PC-9 (cell line): ENCODE data around the gene ANO2. TPM values are rescaled to one million over a fixed set of nuclear protein-coding genes. Genes with fewer than 3 reads are reported as not detected.

ENCODE experiments used
- BruUV-seq: library from RNA; stranded (reverse); fragments of 400-500 nt; replicated peaks from 2 replicates; lab custom pipeline; 2021; lab: Mats Ljungman, UMichigan
- CTCF ChIA-PET: fragments of 300-600 bp; sonication (Branson Sonifier 250); formaldehyde crosslinking; loops from one replicate; lab custom pipeline; 2022; ENCODE audit warnings: antibody characterized with exemption; lab: Charles Lee
- POLR2A ChIA-PET: fragments of 300-600 bp; sonication (Branson Sonifier 250); formaldehyde crosslinking; loops from one replicate; lab custom pipeline; 2022; ENCODE audit warnings: antibody characterized with exemption; ENCODE audit not compliant: unreplicated experiment; lab: Charles Lee
- DNase-seq, 2 experiments: peaks; one replicate each; pipeline versions ENCODE4 v3.0.0 to v3.0.0-alpha.2; 2015 to 2022; ENCODE audit warnings: mixed read lengths in 1 of 2
- H2AFZ ChIP-seq: fragments of 200-600 bp; sonication (generic); 2 replicates; pipeline ENCODE4 v1.8.1; 2017; ENCODE audit warnings: antibody characterized with exemption
- H3F3A ChIP-seq: fragments of 200-600 bp; sonication (generic); 2 replicates; pipeline ENCODE4 v1.8.1; 2017; ENCODE audit warnings: antibody characterized with exemption, mild to moderate bottlenecking, low read depth; ENCODE audit not compliant: insufficient read depth
- H3K27ac ChIP-seq: fragments of 200-600 bp; sonication (generic); 2 replicates; pipeline ENCODE4 v1.6.1; 2016; ENCODE audit warnings: mixed run types
- H3K27me3 ChIP-seq: fragments of 200-600 bp; sonication (generic); 2 replicates; pipeline ENCODE4 v1.6.1; 2016; ENCODE audit warnings: low read depth, mixed run types; ENCODE audit not compliant: insufficient read depth
- H3K36me3 ChIP-seq: fragments of 200-600 bp; sonication (generic); 2 replicates; pipeline ENCODE4 v1.6.1; 2016; ENCODE audit warnings: low read depth, mixed run types
- H3K4me1 ChIP-seq: fragments of 200-600 bp; sonication (generic); replicated peaks from 2 replicates; pipeline ENCODE4 v1.6.1; 2016; ENCODE audit warnings: mixed run types; ENCODE audit not compliant: insufficient read depth
- H3K4me2 ChIP-seq: fragments of 200-600 bp; sonication (generic); 2 replicates; pipeline ENCODE4 v1.6.1; 2017; ENCODE audit warnings: mixed run types
- H3K4me3 ChIP-seq: fragments of 200-600 bp; sonication (generic); 2 replicates; pipeline ENCODE4 v1.6.1; 2016; ENCODE audit warnings: mixed run types
- H3K79me2 ChIP-seq: fragments of 200-600 bp; sonication (generic); 2 replicates; pipeline ENCODE4 v1.6.1; 2017; ENCODE audit warnings: low read depth, mixed run types
- H3K9me2 ChIP-seq: fragments of 200-600 bp; sonication (generic); 2 replicates; pipeline ENCODE4 v1.8.1; 2017; ENCODE audit warnings: mild to moderate bottlenecking; ENCODE audit not compliant: insufficient read depth
- H3K9me3 ChIP-seq: fragments of 200-600 bp; sonication (generic); 2 replicates; pipeline ENCODE4 v1.8.1; 2016; ENCODE audit warnings: low read depth; ENCODE audit not compliant: insufficient read depth
- H4K20me1 ChIP-seq: fragments of 200-600 bp; sonication (generic); 2 replicates; pipeline ENCODE4 v1.8.1; 2017; ENCODE audit not compliant: insufficient read depth
- CTCF ChIP-seq: fragments of 200-600 bp; sonication (generic); conservative IDR thresholded peaks from 2 replicates; pipeline ENCODE4 v1.6.1; 2017; ENCODE audit warnings: mixed run types, antibody characterized with exemption, mild to moderate bottlenecking, moderate library complexity
- EZH2 ChIP-seq: fragments of 200-600 bp; sonication (generic); IDR thresholded peaks from 2 replicates; pipeline ENCODE4 v1.8.0; 2017; ENCODE audit warnings: antibody characterized with exemption, low read depth
- intact Hi-C: fragments of 100-400 bp; cut with micrococcal nuclease; formaldehyde crosslinking; loops from one replicate; pipeline ENCODE4 v1.10.0; 2022; ENCODE audit not compliant: unreplicated experiment
- total RNA-seq: library from RNA; stranded (reverse); gene quantifications from 2 replicates; pipeline ENCODE4 v1.2.3, GENCODE V29; 2021

ANO2 gene
- total RNA-seq, 1 experiment from 2014 or later = not detected

DNA sequence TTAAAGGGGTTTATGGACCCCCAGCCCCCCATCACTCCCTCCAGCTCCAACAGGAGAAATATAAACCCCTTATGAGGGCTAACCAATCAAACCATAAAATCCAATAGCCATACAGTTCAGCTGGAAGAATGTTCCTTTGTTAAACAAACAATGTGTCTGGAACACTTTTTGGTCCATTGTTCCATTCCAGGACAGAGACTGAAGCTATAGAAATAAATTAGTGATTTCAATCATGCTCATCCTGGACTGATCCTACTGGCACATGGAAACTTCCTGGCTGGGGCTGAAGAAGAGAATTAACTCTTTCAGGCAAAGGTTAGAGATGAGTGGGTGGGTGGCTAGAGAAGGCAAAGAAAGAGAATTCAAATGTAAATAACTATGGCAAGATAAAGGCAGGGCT lies 63.4 kb downstream of the ANO2 start:
- no TSS peak for BruUV-seq
- POLR2A ChIA-PET = no interaction called here
- H3K4me3 ChIP-seq = no peak overlapping the region
- H3K4me2 ChIP-seq = no peak overlapping the region
- H3K9me3 ChIP-seq = no peaks in the 10 kb centered on the region
- no peaks in the 10 kb centered on the region for H3K36me3 ChIP-seq
- no peak overlapping the region for H2AFZ ChIP-seq
- no peak overlapping the region for H3K27ac ChIP-seq
- CTCF ChIA-PET = no interaction called here
- no peak for TF ChIP-seq CTCF
- TF ChIP-seq EZH2 = no peak
- DNase-seq = no peak
- intact Hi-C loops = no loop called here
- no peaks in the 10 kb centered on the region for H3K9me2 ChIP-seq
- H3K27me3 ChIP-seq = peaks cover 78% of the 10 kb centered on the region
- no peaks in the 10 kb centered on the region for H4K20me1 ChIP-seq
- H3K79me2 ChIP-seq = no peaks in the 10 kb centered on the region
- no peaks in the 10 kb centered on the region for H3F3A ChIP-seq
- no peaks in the 10 kb centered on the region for H3K4me1 ChIP-seq

DNA sequence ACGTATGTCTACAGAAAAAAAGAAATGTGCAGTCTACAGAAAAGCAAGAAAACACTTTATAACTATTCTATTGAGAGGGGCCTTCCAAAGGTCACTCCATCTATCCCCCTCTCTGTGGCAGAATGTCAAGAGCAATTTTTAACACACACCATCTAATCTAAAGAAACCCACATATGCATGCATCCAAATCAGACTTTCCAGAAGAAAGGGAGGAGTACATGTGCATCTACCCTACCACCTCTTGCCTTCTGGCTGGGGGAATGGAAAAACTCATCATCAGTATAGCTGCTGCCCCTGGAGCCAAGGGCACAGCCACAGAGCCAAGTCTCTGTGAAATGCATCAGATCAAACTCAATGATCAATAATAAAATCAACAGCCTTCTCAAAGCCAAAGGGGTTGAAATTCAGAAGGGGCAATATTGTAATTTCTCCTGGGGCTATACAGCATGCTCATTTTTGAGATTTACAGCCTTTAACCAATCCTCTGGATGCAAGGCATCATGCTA lies 63.9 kb downstream of the ANO2 start:
- ChIA-PET CTCF (no interaction called here), POLR2A (no interaction called here)
- H2AFZ ChIP-seq = no peak overlapping the region
- BruUV-seq = no TSS peak
- H3K9me2 ChIP-seq = no peaks in the 10 kb centered on the region
- intact Hi-C loops = no loop called here
- no peak for DNase-seq
- TF ChIP-seq EZH2 (no peak), CTCF (no peak)
- peaks cover 78% of the 10 kb centered on the region for H3K27me3 ChIP-seq
- H3K27ac ChIP-seq = no peak overlapping the region
- H3F3A ChIP-seq = no peaks in the 10 kb centered on the region
- H3K4me2 ChIP-seq = no peak overlapping the region
- H3K4me3 ChIP-seq = no peak overlapping the region
- no peaks in the 10 kb centered on the region for H4K20me1 ChIP-seq
- H3K9me3 ChIP-seq = no peaks in the 10 kb centered on the region
- no peaks in the 10 kb centered on the region for H3K4me1 ChIP-seq
- H3K36me3 ChIP-seq = no peaks in the 10 kb centered on the region
- H3K79me2 ChIP-seq = no peaks in the 10 kb centered on the region

- intact Hi-C loops = no loop called here
- CTCF ChIA-PET = no interaction called here
- no TSS peak for BruUV-seq
Observed at GRCh38 chr12:5875851-5876250, 69.2 kb downstream of the ANO2 start.

More at GRCh38 chr12:5875851-5876250, 69.2 kb downstream of the ANO2 start:
- Histone ChIP-seq H3K36me3 (no peaks in the 10 kb centered on the region), H3K4me3 (no peak overlapping the region), H3K4me2 (no peak overlapping the region), H3K9me3 (no peaks in the 10 kb centered on the region), H3K27ac (no peak overlapping the region), H3K27me3 (peaks cover 94% of the 10 kb centered on the region), H4K20me1 (no peaks in the 10 kb centered on the region), H2AFZ (no peak overlapping the region), H3K4me1 (no peaks in the 10 kb centered on the region), H3K79me2 (no peaks in the 10 kb centered on the region), H3F3A (no peaks in the 10 kb centered on the region), H3K9me2 (no peaks in the 10 kb centered on the region)
- POLR2A ChIA-PET = no interaction called here
- TF ChIP-seq EZH2 = no peak
- no peak for TF ChIP-seq CTCF
- DNase-seq = no peak
